OCI-LY7 (cell line): ENCODE measurements around the gene PCSK9. TPM values are rescaled to one million over a fixed set of nuclear protein-coding genes. Genes with fewer than 3 reads are reported as not detected.

ENCODE experiments used
- BruUV-seq: library from RNA; stranded (reverse); fragments of 400-500 nt; replicated peaks from 2 replicates; lab custom pipeline; 2021; lab: Mats Ljungman, UMichigan
- CTCF ChIA-PET: fragments of 300-600 bp; sonication (Branson Sonifier 250); formaldehyde crosslinking; loops from one replicate; lab custom pipeline; 2022; ENCODE audit warnings: antibody characterized with exemption; ENCODE audit not compliant: unreplicated experiment; lab: Charles Lee
- POLR2A ChIA-PET: fragments of 300-600 bp; sonication (Branson Sonifier 250); formaldehyde crosslinking; loops from one replicate; lab custom pipeline; 2022; ENCODE audit warnings: antibody characterized with exemption; lab: Charles Lee
- DNase-seq: peaks from one replicate; pipeline ENCODE4 v3.0.0-alpha.2; 2015; ENCODE audit warnings: low spot score
- H2AFZ ChIP-seq: fragments of 200-600 bp; sonication (generic), shearing (Covaris generic); 2 replicates; pipeline ENCODE4 v1.6.1; 2014; ENCODE audit warnings: mild to moderate bottlenecking, antibody characterized with exemption, low read length, moderate library complexity
- H3K27ac ChIP-seq: fragments of 200-600 bp; sonication (generic); 2 replicates; pipeline ENCODE4 v1.5.1; 2014; ENCODE audit warnings: mixed run types, low read depth, mild to moderate bottlenecking, moderate library complexity, low read length, inconsistent platforms; ENCODE audit not compliant: poor library complexity, severe bottlenecking
- H3K36me3 ChIP-seq: fragments of 200-600 bp; sonication (generic); 2 replicates; pipeline ENCODE4 v1.6.1; 2014; ENCODE audit warnings: mild to moderate bottlenecking, antibody characterized with exemption, low read length, moderate library complexity, mixed read lengths; ENCODE audit not compliant: insufficient read depth
- H3K4me1 ChIP-seq: fragments of 200-600 bp; sonication (generic); 2 replicates; pipeline ENCODE4 v1.5.1; 2014; ENCODE audit warnings: mild to moderate bottlenecking, low read length; ENCODE audit not compliant: insufficient read depth, poor library complexity, severe bottlenecking
- H3K4me2 ChIP-seq: fragments of 200-600 bp; sonication (generic); 2 replicates; pipeline ENCODE4 v1.6.1; 2014; ENCODE audit warnings: mild to moderate bottlenecking, low read length
- H3K4me3 ChIP-seq: fragments of 200-600 bp; sonication (generic); 2 replicates; pipeline ENCODE4 v1.5.1; 2014; ENCODE audit warnings: mild to moderate bottlenecking, low read depth, low read length; ENCODE audit not compliant: poor library complexity, severe bottlenecking
- H3K79me2 ChIP-seq: fragments of 200-600 bp; sonication (generic); 2 replicates; pipeline ENCODE4 v1.6.1; 2016; ENCODE audit warnings: low read depth, mild to moderate bottlenecking, low read length, moderate library complexity, mixed read lengths; ENCODE audit not compliant: insufficient read depth
- H3K9me2 ChIP-seq: fragments of 200-600 bp; sonication (generic); 2 replicates; pipeline ENCODE4 v1.6.1; 2016; ENCODE audit warnings: mild to moderate bottlenecking, low read length, mixed read lengths; ENCODE audit not compliant: insufficient read depth
- H3K9me3 ChIP-seq: fragments of 200-600 bp; sonication (generic); 2 replicates; pipeline ENCODE4 v1.6.1; 2014; ENCODE audit warnings: mild to moderate bottlenecking, mixed run types, low read length, mixed read lengths
- H4K20me1 ChIP-seq: fragments of 200-600 bp; sonication (generic); 2 replicates; pipeline ENCODE4 v1.6.1; 2014; ENCODE audit warnings: mild to moderate bottlenecking, antibody characterized with exemption, low read length, moderate library complexity, mixed read lengths; ENCODE audit not compliant: insufficient read depth
- CTCF ChIP-seq: fragments of 200-600 bp; sonication (generic); conservative IDR thresholded peaks from 2 replicates; pipeline ENCODE4 v1.5.1; 2014; ENCODE audit warnings: mild to moderate bottlenecking, antibody characterized with exemption, low read length, moderate library complexity, mixed read lengths
- EZH2phosphoT487 ChIP-seq: fragments of 200-600 bp; sonication (generic); IDR thresholded peaks from 2 replicates; pipeline ENCODE4 v1.6.1; 2018; ENCODE audit warnings: low read depth, borderline replicate concordance, mild to moderate bottlenecking, mixed run types, antibody characterized with exemption, low read length, moderate library complexity, mixed read lengths
- intact Hi-C: fragments of 100-400 bp; cut with micrococcal nuclease; formaldehyde crosslinking; loops from one replicate; pipeline ENCODE4 v1.10.0; 2022; ENCODE audit not compliant: unreplicated experiment
- total RNA-seq, 2 experiments: library from RNA; depleted of rRNA in 1 of 2; stranded (reverse); fragments of >200 nt in 1 of 2; shearing (Covaris generic) in 1 of 2; gene quantifications; 2 replicates each; pipeline ENCODE4 v1.2.3, GENCODE V29; 2014 to 2022

Gene PCSK9
- total RNA-seq, 2 experiments from 2014 or later = not detected

- H3K27ac ChIP-seq = no peak overlapping the region
- TF ChIP-seq CTCF = no peak
- TF ChIP-seq EZH2phosphoT487 = no peak
- no peaks in the 10 kb centered on the region for H3K9me2 ChIP-seq
- BruUV-seq = no TSS peak
- ChIA-PET POLR2A (no interaction called here), CTCF (no interaction called here)
- DNase-seq = no peak
- no peaks in the 10 kb centered on the region for H3K4me1 ChIP-seq
- H2AFZ ChIP-seq = no peak overlapping the region
- H3K4me3 ChIP-seq = no peak overlapping the region
- H3K9me3 ChIP-seq = no peaks in the 10 kb centered on the region
- intact Hi-C loops = no loop called here
- no peak overlapping the region for H3K4me2 ChIP-seq
- no peaks in the 10 kb centered on the region for H4K20me1 ChIP-seq
- H3K36me3 ChIP-seq = no peaks in the 10 kb centered on the region
- H3K79me2 ChIP-seq = no peaks in the 10 kb centered on the region
Observed at GRCh38 chr1:55050283-55050682, 10.9 kb downstream of the PCSK9 start.

- Histone ChIP-seq H3K79me2 (no peaks in the 10 kb centered on the region), H3K9me3 (no peaks in the 10 kb centered on the region), H3K4me2 (no peak overlapping the region), H4K20me1 (no peaks in the 10 kb centered on the region), H3K27ac (no peak overlapping the region), H3K36me3 (no peaks in the 10 kb centered on the region), H3K4me1 (no peaks in the 10 kb centered on the region), H3K4me3 (no peak overlapping the region), H2AFZ (no peak overlapping the region), H3K9me2 (no peaks in the 10 kb centered on the region)
- intact Hi-C loops = no loop called here
- TF ChIP-seq CTCF (no peak), EZH2phosphoT487 (no peak)
- ChIA-PET POLR2A (no interaction called here), CTCF (no interaction called here)
- no peak for DNase-seq
- BruUV-seq = no TSS peak
Observed at GRCh38 chr1:55051169-55051568, 11.8 kb downstream of the PCSK9 start.

GRCh38 chr1:55051621-55052020 is 12.3 kb downstream of the PCSK9 start:
- Histone ChIP-seq H3K36me3 (no peaks in the 10 kb centered on the region), H2AFZ (no peak overlapping the region), H3K27ac (no peak overlapping the region), H3K79me2 (no peaks in the 10 kb centered on the region), H3K9me2 (no peaks in the 10 kb centered on the region), H3K4me2 (no peak overlapping the region), H4K20me1 (no peaks in the 10 kb centered on the region), H3K9me3 (no peaks in the 10 kb centered on the region), H3K4me1 (no peaks in the 10 kb centered on the region), H3K4me3 (no peak overlapping the region)
- ChIA-PET CTCF (no interaction called here), POLR2A (no interaction called here)
- intact Hi-C loops = no loop called here
- BruUV-seq = no TSS peak
- no peak for TF ChIP-seq EZH2phosphoT487
- TF ChIP-seq CTCF = no peak
- no peak for DNase-seq
